HepG2 (cell line): ENCODE data around the gene GAREM1. TPM values are rescaled to one million over a fixed set of nuclear protein-coding genes. Genes with fewer than 3 reads are reported as not detected.

Experiments
- ATAC-seq: fragments of 200-7000 bp; cut with Tn5 transposase; 3 replicates; pipeline ENCODE4 v1.9.1; 2020; ENCODE audit warnings: mild to moderate bottlenecking, moderate library complexity
- BruUV-seq: library from RNA; stranded (reverse); fragments of 400-500 nt; replicated peaks from 2 replicates; lab custom pipeline; 2021; lab: Mats Ljungman, UMichigan
- CTCF ChIA-PET: fragments of 300-600 bp; formaldehyde crosslinking; extraction: SDS; loops from one replicate; lab custom pipeline; 2021; ENCODE audit warnings: low total read pairs, inconsistent platforms, low intra/inter-chr PET ratio; lab: Yijun Ruan, JAX
- POLR2A ChIA-PET: fragments of 350-600 bp; sonication (Branson Sonifier 250); formaldehyde crosslinking; loops from one replicate; lab custom pipeline; 2020; ENCODE audit warnings: antibody characterized with exemption, inconsistent platforms; lab: Yijun Ruan, JAX
- DNase-seq: peaks from one replicate; pipeline ENCODE4 v3.0.0-alpha.2; 2015; ENCODE audit warnings: low spot score
- FAIRE-seq: peaks from 3 replicates; lab custom pipeline; 2011; peaks lifted over from hg19 to GRCh38; lab: Jason Lieb, UNC
- H2AFZ ChIP-seq: one replicate; pipeline ENCODE4 v1.6.1; 2011; ENCODE audit warnings: low read length, inconsistent platforms
- H3K27ac ChIP-seq: fragments of 300-600 bp; 3 replicates; pipeline ENCODE4 v1.8.0; 2011; ENCODE audit warnings: mixed run types, mild to moderate bottlenecking, mixed read lengths, low read length, inconsistent platforms; ENCODE audit not compliant: insufficient read depth; ENCODE audit errors: extremely low read length
- H3K27me3 ChIP-seq, 2 experiments: fragments of 200-600 bp in 1 of 2; 2 replicates in 1 of 2; 3 replicates in 1 of 2; pipeline versions ENCODE4 v1.6.0 to v1.8.0; 2011; ENCODE audit warnings: low read length in 2 of 2, mild to moderate bottlenecking in 2 of 2, moderate library complexity in 2 of 2, inconsistent platforms in 1 of 2; ENCODE audit not compliant: insufficient read depth in 2 of 2, control insufficient read depth in 1 of 2
- H3K36me3 ChIP-seq, 2 experiments: fragments of 200-600 bp in 1 of 2; replicated peaks in 1 of 2; 2 replicates in 1 of 2; 3 replicates in 1 of 2; pipeline versions ENCODE4 v1.5.1 to v1.8.0; 2011; ENCODE audit warnings: low read length in 2 of 2, inconsistent platforms in 1 of 2; ENCODE audit not compliant: insufficient read depth in 2 of 2, control insufficient read depth in 1 of 2
- H3K4me1 ChIP-seq: 2 replicates; pipeline ENCODE4 v1.5.1; 2012; ENCODE audit warnings: low read length, inconsistent platforms; ENCODE audit not compliant: insufficient read depth
- H3K4me2 ChIP-seq: 2 replicates; pipeline ENCODE4 v1.6.0; 2011; ENCODE audit warnings: low read depth, low read length, inconsistent platforms
- H3K4me3 ChIP-seq, 3 experiments: fragments of 200-600 bp in 1 of 3; sonication (generic), shearing (Covaris generic) in 1 of 3; replicated peaks in 1 of 3; 2 replicates each; pipeline ENCODE4 v1.5.1; 2011 to 2016; ENCODE audit warnings: low read length in 3 of 3, inconsistent platforms in 2 of 3, low read depth in 2 of 3, mild to moderate bottlenecking in 2 of 3, control low read depth in 1 of 3, mixed read lengths in 1 of 3; ENCODE audit not compliant: insufficient read depth in 1 of 3
- H3K79me2 ChIP-seq: one replicate; pipeline ENCODE4 v1.6.1; 2011; ENCODE audit warnings: low read length, inconsistent platforms; ENCODE audit not compliant: insufficient read depth
- H3K9ac ChIP-seq: 2 replicates; pipeline ENCODE4 v1.6.0; 2011; ENCODE audit warnings: mild to moderate bottlenecking, low read depth, low read length, inconsistent platforms; ENCODE audit not compliant: insufficient read depth
- H3K9me3 ChIP-seq: 2 replicates; pipeline ENCODE4 v1.5.1; 2012; ENCODE audit warnings: mild to moderate bottlenecking, low read length
- H4K20me1 ChIP-seq: 2 replicates; pipeline ENCODE4 v1.6.0; 2011; ENCODE audit warnings: inconsistent platforms, mild to moderate bottlenecking, low read length, moderate library complexity; ENCODE audit not compliant: insufficient read depth
- ARHGAP35 ChIP-seq: sonication (generic); formaldehyde crosslinking; IDR thresholded peaks from 2 replicates; pipeline ENCODE4 v1.9.0; 2022; ENCODE audit warnings: mild to moderate bottlenecking, inconsistent platforms, moderate library complexity, missing genetic modification reagents, borderline replicate concordance
- ARID5B ChIP-seq: IDR thresholded peaks from 2 replicates; pipeline ENCODE4 v1.4.0; 2020; ENCODE audit warnings: mild to moderate bottlenecking, missing genetic modification reagents
- CENPBD1 ChIP-seq: sonication (generic); formaldehyde crosslinking; IDR thresholded peaks from 2 replicates; pipeline ENCODE4 v1.8.0; 2022; ENCODE audit warnings: missing genetic modification reagents, low read depth, mild to moderate bottlenecking, borderline replicate concordance
- MLX ChIP-seq: IDR thresholded peaks from 2 replicates; pipeline ENCODE4 v1.6.1; 2016
- NFKBIZ ChIP-seq: IDR thresholded peaks from 2 replicates; pipeline ENCODE4 v1.6.1; 2018; ENCODE audit warnings: missing genetic modification reagents, missing compliant biosample characterization
- PCBP2 ChIP-seq: fragments of 200-400 bp; formaldehyde crosslinking; optimal IDR thresholded peaks from 2 replicates; pipeline ENCODE3; 2018; ENCODE audit warnings: low read length, low read depth; ENCODE audit not compliant: poor library complexity, severe bottlenecking
- SAP130 ChIP-seq: IDR thresholded peaks from 2 replicates; pipeline ENCODE4 v1.6.1; 2016; ENCODE audit warnings: low read depth
- SNAPC4 ChIP-seq: sonication (generic); formaldehyde crosslinking; IDR thresholded peaks from 2 replicates; pipeline ENCODE4 v1.4.0; 2020; ENCODE audit warnings: mild to moderate bottlenecking, missing genetic modification reagents
- SP5 ChIP-seq: IDR thresholded peaks from 2 replicates; pipeline ENCODE4 v1.6.1; 2016; ENCODE audit warnings: low read depth, borderline replicate concordance
- ZBTB3 ChIP-seq: sonication (generic); formaldehyde crosslinking; IDR thresholded peaks from 2 replicates; pipeline ENCODE4 v1.4.0; 2020; ENCODE audit warnings: low read depth, mild to moderate bottlenecking, moderate library complexity, missing genetic modification reagents, borderline replicate concordance
- ZFY ChIP-seq: sonication (generic); formaldehyde crosslinking; IDR thresholded peaks from 2 replicates; pipeline ENCODE4 v1.4.0; 2020; ENCODE audit warnings: missing genetic modification reagents
- ZMYM4 ChIP-seq: sonication (generic); formaldehyde crosslinking; IDR thresholded peaks from 2 replicates; pipeline ENCODE4 v1.8.1; 2023; ENCODE audit warnings: mild to moderate bottlenecking, missing genetic modification reagents
- ZNF282 ChIP-seq: fragments of 450-650 bp; IDR thresholded peaks from 2 replicates; pipeline ENCODE4 v1.6.1; 2018; ENCODE audit not compliant: partially characterized antibody
- WGBS: methylation state at CpG from one replicate; pipeline ENCODE4 v1.1.6; 2017; ENCODE audit warnings: low lambda C conversion rate; 5-methylcytosine and 5-hydroxymethylcytosine counted together
- in situ Hi-C: cut with HindIII; loops from 2 replicates; pipeline ENCODE4 v1.10.0; 2017; ENCODE audit warnings: low pct_unique_long_range_greater_than_20kb; ENCODE audit not compliant: extremely low pct_ligation_motif_present
- intact Hi-C: fragments of 100-400 bp; cut with micrococcal nuclease; formaldehyde crosslinking; loops from one replicate; pipeline ENCODE4 v1.10.0; 2022; ENCODE audit not compliant: unreplicated experiment
- polyA plus RNA-seq, 8 experiments: library from polyadenylated mRNA; depleted of rRNA in 3 of 8; stranded (reverse) in 7 of 8; unstranded in 1 of 8; fragments of >200 nt; fragmentation: Illumina TruSeq in 4 of 8; extraction: Trizol in 4 of 8; gene quantifications; 2 replicates each; pipeline versions ENCODE4 v1.2.1 to v1.2.3, GENCODE V29; 2011 to 2016; ENCODE audit warnings: low read depth in 4 of 8, missing spikeins in 1 of 8, mixed read lengths in 1 of 8; ENCODE audit not compliant: insufficient read depth in 1 of 8
- total RNA-seq, 5 experiments: library from RNA; depleted of rRNA; stranded (reverse); fragments of >200 nt; fragmentation: Illumina TruSeq; extraction: Trizol; gene quantifications; 2 replicates each; pipeline ENCODE4 v1.2.3, GENCODE V29; 2016; ENCODE audit warnings: low read depth in 1 of 5

The GAREM1 gene
- total and polyA plus RNA-seq, 2 of the 13 experiments (the other 11 are each of a cell fraction or from before 2014, with no cell fraction given): 2.5 to 2.9 TPM

- Histone ChIP-seq H4K20me1 (no peaks in the 10 kb centered on the region), H3K27me3 (no peaks in the 10 kb centered on the region), H3K27ac (peak overlapping the region; percentile 88), H3K79me2 (no peaks in the 10 kb centered on the region), H3K9ac (peak overlapping the region; percentile 54; the same call in 1 of the 2 replicates), H3K9me3 (no peaks in the 10 kb centered on the region), H3K36me3 (no peaks in the 10 kb centered on the region), H2AFZ (no peak overlapping the region), H3K4me2 (peak overlapping the region; percentile 71), H3K4me3 (peak overlapping the region in 1 of 3 experiments; percentile 27; a peak in 1 of 6 replicates), H3K4me1 (peaks cover 37% of the 10 kb centered on the region)
- FAIRE-seq: peak; percentile 93
- peak; percentile 97 for ATAC-seq
- 16% methylated on average over 3 of the region's 3 CpGs for WGBS
- POLR2A ChIA-PET: interaction anchor here (0.9 to 2.0 kb wide), 7 partner anchors 11 to 431 kb away, joined by 3 to 21 read pairs (median 3); partner anchors contain the start of gene GAREM1
- CTCF ChIA-PET: no interaction called here
- in situ Hi-C loops (no loop called here), intact Hi-C loops (loop anchor here (1.0 to 5.0 kb wide), 5 partner anchors 22 to 98 kb away; partner anchors contain the start of gene GAREM1)
- BruUV-seq: no TSS peak
- DNase-seq: peak; percentile 94
- TF ChIP-seq ARID5B: peak; percentile 87
- TF ChIP-seq MLX (CRISPR knock-in tag): no peak
- TF ChIP-seq ZBTB3 (CRISPR knock-in tag): peak; percentile 98
- TF ChIP-seq SAP130 (CRISPR knock-in tag): peak; percentile 77
- no peak for TF ChIP-seq ZNF282
- TF ChIP-seq SNAPC4 (CRISPR knock-in tag): 0 out of 2 replicates have a peak, but pooled peaks have one; percentile 20
- no peak for TF ChIP-seq CENPBD1 (CRISPR knock-in tag)
- peak; percentile 46; the same call in 1 of the 2 replicates for TF ChIP-seq SP5 (CRISPR knock-in tag)
- TF ChIP-seq ZMYM4 (CRISPR knock-in tag): peak; percentile 89
- no peak for TF ChIP-seq PCBP2
- TF ChIP-seq ZFY (CRISPR knock-in tag): peak; percentile 33; the same call in 1 of the 2 replicates
- 0 out of 2 replicates have a peak, but pooled peaks have one; percentile 31 for TF ChIP-seq NFKBIZ (CRISPR knock-in tag)
- no peak for TF ChIP-seq ARHGAP35 (CRISPR knock-in tag)
These were observed 98.2 kb downstream of the GAREM1 start for GRCh38 chr18:32372381-32373061.
